Fibroblast of lung (primary cell): Measurements from ENCODE around the gene ST6GALNAC6. TPM values are rescaled to one million over a fixed set of nuclear protein-coding genes. Genes with fewer than 3 reads are reported as not detected.

Experiments used
- DNase-seq, 2 donors: peaks; one replicate each; pipeline versions ENCODE4 v3.0.0 to v3.0.0-alpha.2; 2010; ENCODE audit warnings: low read depth in 2 of 2
- H2AFZ ChIP-seq: 2 replicates; pipeline ENCODE4 v1.5.1; 2012; ENCODE audit warnings: low read length, control low read depth, inconsistent platforms
- H3K27ac ChIP-seq: 2 replicates; pipeline ENCODE4 v1.5.1; 2011; ENCODE audit warnings: low read length, control low read depth; ENCODE audit not compliant: insufficient read depth
- H3K27me3 ChIP-seq: 2 replicates; pipeline ENCODE4 v1.5.1; 2011; ENCODE audit warnings: mild to moderate bottlenecking, low read length; ENCODE audit not compliant: control insufficient read depth, insufficient read depth
- H3K36me3 ChIP-seq: 2 replicates; pipeline ENCODE4 v1.5.1; 2011; ENCODE audit warnings: low read length; ENCODE audit not compliant: control insufficient read depth, insufficient read depth
- H3K4me1 ChIP-seq: 2 replicates; pipeline ENCODE4 v1.5.1; 2011; ENCODE audit warnings: low read length; ENCODE audit not compliant: control insufficient read depth, insufficient read depth; ENCODE audit errors: extremely low read depth
- H3K4me2 ChIP-seq: 2 replicates; pipeline ENCODE4 v1.5.1; 2011; ENCODE audit warnings: low read length, control low read depth; ENCODE audit not compliant: insufficient read depth; ENCODE audit errors: extremely low read depth
- H3K4me3 ChIP-seq, 4 experiments: fragments of 200-600 bp in 1 of 4; sonication (generic) in 1 of 4; replicated peaks in 1 of 4; 2 replicates each; pipeline ENCODE4 v1.5.1; 2011 to 2016; ENCODE audit warnings: low read length in 4 of 4, low read depth in 3 of 4, mild to moderate bottlenecking in 3 of 4, control low read depth in 2 of 4, inconsistent platforms in 1 of 4, mixed read lengths in 1 of 4; ENCODE audit not compliant: insufficient read depth in 1 of 4; ENCODE audit errors: control extremely low read depth in 1 of 4
- H3K79me2 ChIP-seq: 2 replicates; pipeline ENCODE4 v1.5.1; 2012; ENCODE audit warnings: mild to moderate bottlenecking, low read length, inconsistent platforms; ENCODE audit not compliant: control insufficient read depth, insufficient read depth
- H3K9ac ChIP-seq: 2 replicates; pipeline ENCODE4 v1.5.1; 2011; ENCODE audit warnings: mild to moderate bottlenecking, low read length, control low read depth; ENCODE audit not compliant: insufficient read depth
- H3K9me3 ChIP-seq: 2 replicates; pipeline ENCODE4 v1.5.1; 2012; ENCODE audit warnings: low read depth, low read length; ENCODE audit not compliant: control insufficient read depth, insufficient read depth
- H4K20me1 ChIP-seq: 2 replicates; pipeline ENCODE4 v1.5.1; 2011; ENCODE audit warnings: low read length; ENCODE audit not compliant: control insufficient read depth, insufficient read depth; ENCODE audit errors: extremely low read depth
- EZH2 ChIP-seq: IDR thresholded peaks from 2 replicates; pipeline ENCODE4 v1.5.1; 2012; ENCODE audit warnings: low read length, control low read depth, mild to moderate bottlenecking; ENCODE audit errors: missing control alignments
- polyA plus RNA-seq, 2 donors: library from polyadenylated mRNA; depleted of rRNA in 1 of 2; stranded (reverse) in 1 of 2; unstranded in 1 of 2; fragments of >200 nt; gene quantifications; 2 replicates each; pipeline ENCODE4 v1.2.1, GENCODE V29; 2011 to 2012; ENCODE audit warnings: missing spikeins in 1 of 2
- total RNA-seq: library from RNA; depleted of rRNA; stranded (reverse); fragments of >200 nt; gene quantifications from 2 replicates; pipeline ENCODE4 v1.2.1, GENCODE V29; 2014
- TF ChIP-seq, protein P1 (sequence below), 2 donors: IDR thresholded peaks in 1 of 2; conservative IDR thresholded peaks in 1 of 2; 1 replicate in 1 of 2; 2 replicates in 1 of 2; pipeline ENCODE4 v1.5.1; 2011 to 2012; ENCODE audit warnings: low read length in 2 of 2, control low read depth in 1 of 2, inconsistent platforms in 1 of 2, low read depth in 1 of 2, mild to moderate bottlenecking in 1 of 2

ST6GALNAC6 gene
- total and polyA plus RNA-seq, 2 donors (not counting 1 experiment from before 2014, with no cell fraction given): 56.0 to 69.5 TPM

DNA sequence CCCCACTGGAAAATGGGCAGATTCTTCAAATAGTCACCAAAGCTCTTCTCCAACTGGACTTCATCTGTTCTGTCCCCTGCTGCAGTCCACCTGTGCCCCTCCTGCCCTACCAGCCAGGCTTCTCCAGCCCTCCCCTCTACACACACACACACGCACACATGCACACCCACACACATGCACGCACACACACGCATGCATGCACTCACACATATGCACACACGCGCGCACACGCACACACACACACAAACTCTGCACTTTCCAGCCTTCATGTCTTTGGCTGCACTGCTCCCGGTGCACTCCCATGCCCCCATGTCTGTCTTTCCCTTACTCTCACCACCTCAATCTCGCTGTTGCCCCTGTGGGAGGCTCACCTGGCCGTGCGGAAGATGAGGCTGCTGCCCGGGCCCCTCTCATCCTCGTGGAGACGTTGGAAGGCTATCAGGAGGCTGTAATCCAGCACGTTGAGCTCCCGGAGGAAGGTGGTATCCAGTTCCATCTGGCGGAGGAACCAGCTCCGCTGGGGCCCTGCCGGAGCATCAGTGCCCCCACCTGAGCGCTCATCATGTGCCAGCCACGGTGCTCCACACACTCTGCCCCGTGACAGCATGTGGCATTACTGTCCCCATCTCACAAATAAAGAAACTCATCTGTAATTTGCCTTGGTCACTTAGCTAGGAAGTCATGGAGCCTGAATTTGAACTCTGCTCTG is 25.5 kb upstream of the ST6GALNAC6 start:
- H3K4me2 ChIP-seq: no peak overlapping the region
- no peak for DNase-seq
- no peaks in the 10 kb centered on the region for H3K36me3 ChIP-seq
- H3K9me3 ChIP-seq: no peaks in the 10 kb centered on the region
- no peak overlapping the region for H2AFZ ChIP-seq
- H4K20me1 ChIP-seq: no peaks in the 10 kb centered on the region
- H3K9ac ChIP-seq: no peak overlapping the region
- no peaks in the 10 kb centered on the region for H3K27me3 ChIP-seq
- no peak overlapping the region for H3K27ac ChIP-seq
- no peaks in the 10 kb centered on the region for H3K79me2 ChIP-seq
- H3K4me1 ChIP-seq: peaks cover 18% of the 10 kb centered on the region
- TF ChIP-seq, protein P1, sequence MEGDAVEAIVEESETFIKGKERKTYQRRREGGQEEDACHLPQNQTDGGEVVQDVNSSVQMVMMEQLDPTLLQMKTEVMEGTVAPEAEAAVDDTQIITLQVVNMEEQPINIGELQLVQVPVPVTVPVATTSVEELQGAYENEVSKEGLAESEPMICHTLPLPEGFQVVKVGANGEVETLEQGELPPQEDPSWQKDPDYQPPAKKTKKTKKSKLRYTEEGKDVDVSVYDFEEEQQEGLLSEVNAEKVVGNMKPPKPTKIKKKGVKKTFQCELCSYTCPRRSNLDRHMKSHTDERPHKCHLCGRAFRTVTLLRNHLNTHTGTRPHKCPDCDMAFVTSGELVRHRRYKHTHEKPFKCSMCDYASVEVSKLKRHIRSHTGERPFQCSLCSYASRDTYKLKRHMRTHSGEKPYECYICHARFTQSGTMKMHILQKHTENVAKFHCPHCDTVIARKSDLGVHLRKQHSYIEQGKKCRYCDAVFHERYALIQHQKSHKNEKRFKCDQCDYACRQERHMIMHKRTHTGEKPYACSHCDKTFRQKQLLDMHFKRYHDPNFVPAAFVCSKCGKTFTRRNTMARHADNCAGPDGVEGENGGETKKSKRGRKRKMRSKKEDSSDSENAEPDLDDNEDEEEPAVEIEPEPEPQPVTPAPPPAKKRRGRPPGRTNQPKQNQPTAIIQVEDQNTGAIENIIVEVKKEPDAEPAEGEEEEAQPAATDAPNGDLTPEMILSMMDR (conservative IDR thresholded peaks at IDR 0.05 in 1 of 2, IDR thresholded peaks at IDR 0.05 in 1 of 2; ENCODE audit: low read depth in 1 of 2, low read length in 2 of 2): no peak
- TF ChIP-seq EZH2: no peak
- no peak overlapping the region for H3K4me3 ChIP-seq

- no peaks in the 10 kb centered on the region for H3K27me3 ChIP-seq
- no peaks in the 10 kb centered on the region for H3K36me3 ChIP-seq
- H4K20me1 ChIP-seq: no peaks in the 10 kb centered on the region
- no peak for TF ChIP-seq EZH2
- TF ChIP-seq, protein P1 (conservative IDR thresholded peaks at IDR 0.05 in 1 of 2, IDR thresholded peaks at IDR 0.05 in 1 of 2; ENCODE audit: low read depth in 1 of 2, low read length in 2 of 2): no peak
- H3K4me1 ChIP-seq: peaks cover 27% of the 10 kb centered on the region
- H3K4me2 ChIP-seq: peak overlapping the region; percentile 64
- H2AFZ ChIP-seq: no peak overlapping the region
- H3K79me2 ChIP-seq: no peaks in the 10 kb centered on the region
- DNase-seq: peak; percentile 92 to 95
- no peaks in the 10 kb centered on the region for H3K9me3 ChIP-seq
- no peak overlapping the region for H3K4me3 ChIP-seq
- H3K9ac ChIP-seq: no peak overlapping the region
- H3K27ac ChIP-seq: peak overlapping the region; percentile 85
Measured at GRCh38 chr9:127923771-127924170, 24.4 kb upstream of the ST6GALNAC6 start.

DNA sequence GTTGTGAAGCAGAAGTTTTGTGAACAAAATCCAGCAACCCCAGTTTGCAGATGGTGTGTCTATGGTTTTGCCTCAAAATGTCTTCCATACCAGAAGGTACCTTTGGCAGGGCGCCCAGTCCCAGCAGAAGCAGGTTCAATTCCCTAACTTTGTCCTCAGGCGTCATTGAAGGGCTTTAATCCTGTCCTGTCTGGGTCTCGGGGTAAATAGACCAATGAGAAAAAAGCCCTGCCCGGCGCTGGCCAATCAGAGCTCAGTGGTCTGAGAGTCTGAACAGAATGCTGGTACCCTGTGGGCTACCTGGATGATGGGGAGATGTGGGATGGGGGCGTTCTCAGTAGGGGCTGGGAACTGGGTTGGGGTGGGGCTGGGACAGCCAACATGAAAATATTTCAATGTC is 23.6 kb upstream of the ST6GALNAC6 start:
- no peak for DNase-seq
- TF ChIP-seq, protein P1 (conservative IDR thresholded peaks at IDR 0.05 in 1 of 2, IDR thresholded peaks at IDR 0.05 in 1 of 2; ENCODE audit: low read depth in 1 of 2, low read length in 2 of 2): no peak
- no peak for TF ChIP-seq EZH2
- Histone ChIP-seq H3K4me3 (no peak overlapping the region), H3K27me3 (no peaks in the 10 kb centered on the region), H3K27ac (peak overlapping the region; percentile 85), H3K4me1 (peaks cover 32% of the 10 kb centered on the region), H2AFZ (no peak overlapping the region), H4K20me1 (no peaks in the 10 kb centered on the region), H3K9ac (no peak overlapping the region), H3K4me2 (no peak overlapping the region), H3K36me3 (no peaks in the 10 kb centered on the region), H3K9me3 (no peaks in the 10 kb centered on the region), H3K79me2 (no peaks in the 10 kb centered on the region)
